HG03066 (cell line): ENCODE results near the gene ZNF708.
"Not testable (repeated sequence)": the region's sequence is repeated elsewhere in the genome, so short reads cannot be mapped to it uniquely, and the experiment has no call there.

Experiments
- ATAC-seq: cut with Tn5 transposase; IDR thresholded peaks from one replicate; pipeline ENCODE4 v1.9.1; 2021; ENCODE audit warnings: low read depth; ENCODE audit not compliant: unreplicated experiment

Gene ZNF708

DNA sequence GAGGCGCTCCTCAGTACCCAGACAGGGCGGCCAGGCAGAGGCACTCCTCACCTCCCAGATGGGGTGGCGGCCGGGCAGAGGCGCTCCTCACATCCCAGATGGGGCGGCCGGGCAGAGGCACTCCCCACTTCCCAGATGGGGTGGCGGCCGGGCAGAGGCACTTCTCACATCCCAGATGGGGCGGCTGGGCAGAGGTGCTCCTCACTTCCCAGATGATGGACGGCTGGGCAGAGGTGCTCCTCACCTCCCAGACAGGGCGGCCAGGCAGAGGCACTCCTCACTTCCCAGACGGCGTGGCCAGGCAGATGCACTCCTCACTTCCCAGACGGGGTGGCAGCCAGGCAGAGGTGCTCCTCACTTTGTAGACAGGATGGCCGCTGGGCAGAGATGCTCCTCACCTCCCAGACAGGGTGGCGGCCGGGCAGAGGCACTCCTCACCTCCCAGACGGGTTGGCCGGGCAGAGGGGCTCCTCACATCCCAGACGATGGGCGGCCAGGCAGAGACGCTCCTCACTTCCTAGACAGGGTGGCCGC lies 68.3 kb downstream of the ZNF708 start:
- not testable (repeated sequence) for ATAC-seq

DNA sequence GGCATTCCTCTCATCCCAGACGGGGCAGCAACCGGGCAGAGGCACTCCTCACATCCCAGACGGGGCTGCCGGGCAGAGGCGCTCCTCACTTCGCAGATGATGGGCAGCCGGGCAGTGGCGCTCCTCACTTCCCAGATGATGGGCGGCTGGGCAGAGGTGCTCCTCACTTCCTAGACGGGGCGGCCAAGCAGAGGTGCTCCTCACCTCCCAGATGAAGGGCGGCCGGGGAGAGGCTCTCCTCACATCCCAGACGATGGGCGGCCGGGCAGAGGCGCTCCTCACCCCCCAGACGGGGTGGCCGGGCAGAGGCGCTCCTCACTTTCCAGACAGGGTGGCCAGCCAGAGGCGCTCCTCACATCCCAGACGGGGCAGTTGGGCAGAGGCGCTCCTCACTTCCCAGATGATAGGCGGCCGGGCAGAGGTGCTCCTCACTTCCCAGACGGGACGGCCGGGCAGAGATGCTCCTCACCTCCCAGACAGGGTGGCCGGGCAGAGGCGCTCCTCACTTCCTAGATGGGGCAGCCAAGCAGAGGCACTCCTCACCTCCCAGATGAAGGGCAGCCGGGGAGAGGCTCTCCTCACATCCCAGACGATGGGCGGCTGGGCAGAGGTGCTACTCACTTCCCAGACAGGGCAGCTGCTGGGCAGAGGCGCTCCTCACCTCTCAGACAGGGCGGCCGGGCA lies 68.9 kb downstream of the ZNF708 start:
- no peak for ATAC-seq

DNA sequence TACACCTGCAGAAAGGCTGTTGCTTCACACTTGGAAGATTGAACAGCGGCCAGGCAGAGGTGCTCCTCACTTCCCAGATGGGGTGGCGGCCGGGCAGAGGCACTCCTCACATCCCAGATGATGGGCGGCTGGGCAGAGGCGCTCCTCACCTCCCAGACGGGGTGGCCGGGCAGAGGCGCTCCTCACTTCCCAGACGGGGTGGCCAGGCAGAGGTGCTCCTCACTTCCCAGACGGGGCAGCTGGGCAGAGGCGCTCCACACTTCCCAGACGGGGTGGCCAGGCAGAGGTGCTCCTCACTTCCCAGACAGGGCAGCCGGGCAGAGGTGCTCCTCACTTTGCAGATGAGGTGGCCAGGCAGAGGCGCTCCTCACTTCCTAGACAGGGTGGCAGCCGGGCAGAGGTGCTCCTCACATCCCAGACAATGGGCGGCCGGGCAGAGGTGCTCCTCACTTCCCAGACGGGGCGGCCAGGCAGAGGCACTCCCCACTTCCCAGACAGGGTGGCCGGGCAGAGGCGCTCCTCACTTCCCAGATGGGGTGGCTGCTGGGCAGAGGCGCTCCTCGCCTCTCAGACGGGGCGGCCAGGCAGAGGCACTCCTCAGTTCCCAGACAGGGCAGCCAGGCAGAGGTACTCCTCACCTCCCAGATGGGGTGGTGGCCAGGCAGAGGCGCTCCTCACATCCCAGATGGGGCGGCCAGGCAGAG lies 69.6 kb downstream of the ZNF708 start:
- ATAC-seq, result not testable (repeated sequence)

DNA sequence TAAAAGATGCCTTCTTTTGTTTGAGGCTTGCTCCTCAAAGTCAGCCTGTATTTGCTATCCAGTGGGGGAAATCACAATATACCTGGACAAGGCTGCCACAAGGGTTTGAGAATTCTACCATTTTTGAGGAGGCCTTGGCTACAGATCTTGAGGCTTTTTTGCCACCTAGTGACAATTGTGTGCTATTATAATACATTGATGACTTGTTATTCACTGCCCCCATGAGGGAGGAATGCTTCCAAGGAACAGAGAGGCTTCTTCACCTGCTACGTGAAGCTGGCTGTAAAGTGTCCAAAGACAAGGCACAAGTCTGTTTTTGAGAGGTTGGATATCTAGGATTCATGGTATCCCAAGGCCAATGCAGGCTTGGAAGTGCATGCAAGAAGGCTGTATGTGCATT lies 72.5 kb downstream of the ZNF708 start:
- ATAC-seq, result no peak
